K562 (cell line): Measurements from ENCODE around the gene JPT1. TPM values are rescaled to one million over a fixed set of nuclear protein-coding genes. Genes with fewer than 3 reads are reported as not detected.

ENCODE experiments used
- ASH1L ChIP-seq: fragments of 450-650 bp; IDR thresholded peaks from 2 replicates; pipeline ENCODE4 v1.6.1; 2018; ENCODE audit warnings: borderline replicate concordance, mild to moderate bottlenecking, low read depth; ENCODE audit not compliant: partially characterized antibody
- BACH1 ChIP-seq: fragments of 200-800 bp; sonication (Bioruptor generic); IDR thresholded peaks from 2 replicates; pipeline ENCODE4 v1.6.1; 2016; ENCODE audit warnings: missing genetic modification characterization, missing compliant biosample characterization
- BRD9 ChIP-seq: fragments of 450-650 bp; IDR thresholded peaks from 2 replicates; pipeline ENCODE4 v1.6.1; 2018; ENCODE audit warnings: low read depth; ENCODE audit not compliant: partially characterized antibody
- CCNT2 ChIP-seq: IDR thresholded peaks from 2 replicates; pipeline ENCODE4 v1.6.1; 2011; ENCODE audit warnings: borderline replicate concordance, low read depth, mild to moderate bottlenecking, moderate library complexity, mixed read lengths, low read length; ENCODE audit not compliant: insufficient read length; ENCODE audit errors: extremely low read depth
- ESRRA ChIP-seq: fragments of 450-650 bp; IDR thresholded peaks from 2 replicates; pipeline ENCODE4 v1.6.1; 2014; ENCODE audit warnings: low read depth, mild to moderate bottlenecking, moderate library complexity, borderline replicate concordance
- MCM3 ChIP-seq: fragments of 450-650 bp; IDR thresholded peaks from 2 replicates; pipeline ENCODE4 v1.6.1; 2016
- NFRKB ChIP-seq: fragments of 450-650 bp; IDR thresholded peaks from 2 replicates; pipeline ENCODE4 v1.6.1; 2016; ENCODE audit warnings: low read depth
- NFXL1 ChIP-seq: fragments of 450-650 bp; formaldehyde crosslinking; IDR thresholded peaks from 2 replicates; pipeline ENCODE4 v1.4.0; 2021; ENCODE audit warnings: mild to moderate bottlenecking
- NRF1 ChIP-seq, 2 experiments: fragments of 450-650 bp; IDR thresholded peaks in 1 of 2; conservative IDR thresholded peaks in 1 of 2; 2 replicates each; pipeline ENCODE4 v1.6.1; 2014; ENCODE audit warnings: mild to moderate bottlenecking in 2 of 2
- PHF20 ChIP-seq: fragments of 450-650 bp; IDR thresholded peaks from 2 replicates; pipeline ENCODE4 v1.6.1; 2018; ENCODE audit not compliant: partially characterized antibody
- RFX5 ChIP-seq: IDR thresholded peaks from 2 replicates; pipeline ENCODE4 v1.6.1; 2011; ENCODE audit warnings: low read depth, mild to moderate bottlenecking, improper control_type of control experiment, low read length
- RNF2 ChIP-seq: sonication (generic); IDR thresholded peaks from 2 replicates; pipeline ENCODE4 v1.6.1; 2016
- SOX6 ChIP-seq: fragments of 450-650 bp; IDR thresholded peaks from 2 replicates; pipeline ENCODE4 v1.6.1; 2014; ENCODE audit warnings: mild to moderate bottlenecking
- ZEB2 ChIP-seq: fragments of 450-650 bp; IDR thresholded peaks from 2 replicates; pipeline ENCODE4 v1.6.1; 2016
- polyA plus RNA-seq, 8 experiments: library from polyadenylated mRNA; depleted of rRNA in 4 of 8; stranded (reverse) in 5 of 8; unstranded in 3 of 8; fragments of >200 nt; fragmentation: Nextera tagmentation in 2 of 8; fragmentation: Illumina TruSeq in 1 of 8; extraction: Ambion mirVana in 2 of 8; extraction: Trizol in 1 of 8; gene quantifications; 2 replicates each; pipeline versions ENCODE4 v1.2.1 to v1.2.3, GENCODE V29; 2011 to 2014; ENCODE audit warnings: inconsistent platforms in 1 of 8, missing spikeins in 1 of 8
- total RNA-seq, 7 experiments: library from RNA; depleted of rRNA in 6 of 7; stranded (reverse); fragments of >200 nt in 6 of 7; fragmentation: Illumina TruSeq in 2 of 7; extraction: Trizol in 2 of 7; gene quantifications; 2 replicates each; pipeline versions ENCODE4 v1.2.1 to v1.2.3, GENCODE V29; 2011 to 2021; ENCODE audit warnings: low replicate concordance in 1 of 7
- TF ChIP-seq, protein P1 (sequence below): fragments of 450-650 bp; IDR thresholded peaks from 2 replicates; pipeline ENCODE4 v1.6.1; 2018; ENCODE audit not compliant: partially characterized antibody
- TF ChIP-seq, protein P2 (sequence below), 3 experiments: fragments of 200-800 bp in 1 of 3; fragments of 250-450 bp in 1 of 3; fragments of 450-650 bp in 1 of 3; sonication (Bioruptor Pico) in 1 of 3; sonication (Bioruptor generic) in 1 of 3; formaldehyde crosslinking in 1 of 3; IDR thresholded peaks; 2 replicates each; pipeline versions ENCODE4 v1.6.1 to v1.8.0; 2016 to 2022; ENCODE audit warnings: mild to moderate bottlenecking in 2 of 3, missing genetic modification characterization in 2 of 3, missing compliant biosample characterization in 1 of 3, moderate library complexity in 1 of 3
- TF ChIP-seq, protein P3 (sequence below), 2 experiments: IDR thresholded peaks; 2 replicates each; pipeline ENCODE4 v1.6.1; 2011; ENCODE audit warnings: borderline replicate concordance in 1 of 2, control low read depth in 1 of 2, low read depth in 1 of 2, low read length in 1 of 2, mild to moderate bottlenecking in 1 of 2, mixed read lengths in 1 of 2, moderate library complexity in 1 of 2; ENCODE audit not compliant: insufficient read depth in 1 of 2, insufficient read length in 1 of 2, poor library complexity in 1 of 2, severe bottlenecking in 1 of 2; ENCODE audit errors: extremely low read depth in 1 of 2
- TF ChIP-seq, protein P4 (sequence below), 3 experiments: IDR thresholded peaks in 2 of 3; conservative IDR thresholded peaks in 1 of 3; 2 replicates each; pipeline ENCODE4 v1.5.1; 2011 to 2012; ENCODE audit warnings: low read length in 3 of 3, mild to moderate bottlenecking in 3 of 3, control low read depth in 2 of 3, improper control_type of control experiment in 1 of 3, inconsistent platforms in 1 of 3, low read depth in 1 of 3, mixed read lengths in 1 of 3, moderate library complexity in 1 of 3; ENCODE audit not compliant: insufficient read depth in 2 of 3

The JPT1 gene
- total and polyA plus RNA-seq, 9 of the 15 experiments (the other 6 are each of a cell fraction or from before 2014, with no cell fraction given) = 56.7 to 292 (median 144) TPM

DNA sequence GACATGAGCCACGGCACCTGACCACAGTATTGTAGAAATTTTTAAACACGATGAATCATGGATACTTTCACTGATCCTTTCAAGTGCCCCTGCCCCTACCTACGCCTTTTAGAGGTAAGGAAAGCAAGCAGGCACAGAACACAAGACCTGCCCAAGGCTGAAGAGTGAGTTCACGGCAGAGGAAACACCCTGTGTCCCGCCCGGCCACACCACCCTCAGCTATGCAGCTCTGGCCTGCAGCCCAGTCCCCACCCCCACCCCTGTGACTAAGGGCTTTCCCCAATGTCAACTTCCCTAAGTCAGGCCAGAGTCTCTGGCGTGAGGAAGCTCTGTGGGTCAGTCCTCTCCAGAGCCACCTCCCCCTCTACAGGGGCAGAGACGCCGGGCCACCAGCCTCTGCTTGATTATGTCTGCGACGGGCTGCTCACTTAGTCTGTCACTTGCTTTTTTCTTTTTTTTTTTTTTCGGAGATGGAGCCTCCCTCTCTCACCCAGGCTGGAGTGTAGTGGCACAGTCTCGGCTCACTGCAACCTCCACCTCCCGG lies 58.2 kb downstream of the JPT1 start (continued):
- TF ChIP-seq, protein P1, sequence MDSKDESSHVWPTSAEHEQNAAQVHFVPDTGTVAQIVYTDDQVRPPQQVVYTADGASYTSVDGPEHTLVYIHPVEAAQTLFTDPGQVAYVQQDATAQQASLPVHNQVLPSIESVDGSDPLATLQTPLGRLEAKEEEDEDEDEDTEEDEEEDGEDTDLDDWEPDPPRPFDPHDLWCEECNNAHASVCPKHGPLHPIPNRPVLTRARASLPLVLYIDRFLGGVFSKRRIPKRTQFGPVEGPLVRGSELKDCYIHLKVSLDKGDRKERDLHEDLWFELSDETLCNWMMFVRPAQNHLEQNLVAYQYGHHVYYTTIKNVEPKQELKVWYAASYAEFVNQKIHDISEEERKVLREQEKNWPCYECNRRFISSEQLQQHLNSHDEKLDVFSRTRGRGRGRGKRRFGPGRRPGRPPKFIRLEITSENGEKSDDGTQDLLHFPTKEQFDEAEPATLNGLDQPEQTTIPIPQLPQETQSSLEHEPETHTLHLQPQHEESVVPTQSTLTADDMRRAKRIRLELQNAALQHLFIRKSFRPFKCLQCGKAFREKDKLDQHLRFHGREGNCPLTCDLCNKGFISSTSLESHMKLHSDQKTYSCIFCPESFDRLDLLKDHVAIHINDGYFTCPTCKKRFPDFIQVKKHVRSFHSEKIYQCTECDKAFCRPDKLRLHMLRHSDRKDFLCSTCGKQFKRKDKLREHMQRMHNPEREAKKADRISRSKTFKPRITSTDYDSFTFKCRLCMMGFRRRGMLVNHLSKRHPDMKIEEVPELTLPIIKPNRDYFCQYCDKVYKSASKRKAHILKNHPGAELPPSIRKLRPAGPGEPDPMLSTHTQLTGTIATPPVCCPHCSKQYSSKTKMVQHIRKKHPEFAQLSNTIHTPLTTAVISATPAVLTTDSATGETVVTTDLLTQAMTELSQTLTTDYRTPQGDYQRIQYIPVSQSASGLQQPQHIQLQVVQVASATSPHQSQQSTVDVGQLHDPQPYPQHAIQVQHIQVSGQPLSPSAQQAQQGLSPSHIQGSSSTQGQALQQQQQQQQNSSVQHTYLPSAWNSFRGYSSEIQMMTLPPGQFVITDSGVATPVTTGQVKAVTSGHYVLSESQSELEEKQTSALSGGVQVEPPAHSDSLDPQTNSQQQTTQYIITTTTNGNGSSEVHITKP = peak; percentile 86
- TF ChIP-seq PHF20 (peak; percentile 16), NFXL1 (CRISPR knock-in tag) (no peak), ESRRA (peak; percentile 82), RNF2 (peak; percentile 97), MCM3 (no peak), ZEB2 (peak; percentile 37; the same call in 1 of the 2 replicates), BACH1 (tag) (peak; percentile 38; the same call in 1 of the 2 replicates), CCNT2 (peak; percentile 73), SOX6 (peak; percentile 77), ASH1L (no peak), NRF1 (conservative IDR thresholded peaks at IDR 0.05 in 1 of 2, IDR thresholded peaks at IDR 0.05 in 1 of 2) (peak; percentile 48 to 53; a peak in 3 of 4 replicates), NFRKB (peak; percentile 50; the same call in 1 of the 2 replicates), RFX5 (no peak), BRD9 (no peak)
- TF ChIP-seq, protein P2, sequence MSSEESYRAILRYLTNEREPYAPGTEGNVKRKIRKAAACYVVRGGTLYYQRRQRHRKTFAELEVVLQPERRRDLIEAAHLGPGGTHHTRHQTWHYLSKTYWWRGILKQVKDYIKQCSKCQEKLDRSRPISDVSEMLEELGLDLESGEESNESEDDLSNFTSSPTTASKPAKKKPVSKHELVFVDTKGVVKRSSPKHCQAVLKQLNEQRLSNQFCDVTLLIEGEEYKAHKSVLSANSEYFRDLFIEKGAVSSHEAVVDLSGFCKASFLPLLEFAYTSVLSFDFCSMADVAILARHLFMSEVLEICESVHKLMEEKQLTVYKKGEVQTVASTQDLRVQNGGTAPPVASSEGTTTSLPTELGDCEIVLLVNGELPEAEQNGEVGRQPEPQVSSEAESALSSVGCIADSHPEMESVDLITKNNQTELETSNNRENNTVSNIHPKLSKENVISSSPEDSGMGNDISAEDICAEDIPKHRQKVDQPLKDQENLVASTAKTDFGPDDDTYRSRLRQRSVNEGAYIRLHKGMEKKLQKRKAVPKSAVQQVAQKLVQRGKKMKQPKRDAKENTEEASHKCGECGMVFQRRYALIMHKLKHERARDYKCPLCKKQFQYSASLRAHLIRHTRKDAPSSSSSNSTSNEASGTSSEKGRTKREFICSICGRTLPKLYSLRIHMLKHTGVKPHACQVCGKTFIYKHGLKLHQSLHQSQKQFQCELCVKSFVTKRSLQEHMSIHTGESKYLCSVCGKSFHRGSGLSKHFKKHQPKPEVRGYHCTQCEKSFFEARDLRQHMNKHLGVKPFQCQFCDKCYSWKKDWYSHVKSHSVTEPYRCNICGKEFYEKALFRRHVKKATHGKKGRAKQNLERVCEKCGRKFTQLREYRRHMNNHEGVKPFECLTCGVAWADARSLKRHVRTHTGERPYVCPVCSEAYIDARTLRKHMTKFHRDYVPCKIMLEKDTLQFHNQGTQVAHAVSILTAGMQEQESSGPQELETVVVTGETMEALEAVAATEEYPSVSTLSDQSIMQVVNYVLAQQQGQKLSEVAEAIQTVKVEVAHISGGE (CRISPR knock-in tag; IDR thresholded peaks at IDR 0.05) = peak in 1 of 3 experiments; percentile 54; a peak in 1 of 6 replicates
- TF ChIP-seq, protein P3, sequence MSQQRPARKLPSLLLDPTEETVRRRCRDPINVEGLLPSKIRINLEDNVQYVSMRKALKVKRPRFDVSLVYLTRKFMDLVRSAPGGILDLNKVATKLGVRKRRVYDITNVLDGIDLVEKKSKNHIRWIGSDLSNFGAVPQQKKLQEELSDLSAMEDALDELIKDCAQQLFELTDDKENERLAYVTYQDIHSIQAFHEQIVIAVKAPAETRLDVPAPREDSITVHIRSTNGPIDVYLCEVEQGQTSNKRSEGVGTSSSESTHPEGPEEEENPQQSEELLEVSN (IDR thresholded peaks at IDR 0.05; ENCODE audit: borderline replicate concordance in 1 of 2, extremely low read depth in 1 of 2, insufficient read depth in 1 of 2, insufficient read length in 1 of 2, low read depth in 1 of 2, low read length in 1 of 2, poor library complexity in 1 of 2, severe bottlenecking in 1 of 2) = peak; percentile 31 to 60
- TF ChIP-seq, protein P4, sequence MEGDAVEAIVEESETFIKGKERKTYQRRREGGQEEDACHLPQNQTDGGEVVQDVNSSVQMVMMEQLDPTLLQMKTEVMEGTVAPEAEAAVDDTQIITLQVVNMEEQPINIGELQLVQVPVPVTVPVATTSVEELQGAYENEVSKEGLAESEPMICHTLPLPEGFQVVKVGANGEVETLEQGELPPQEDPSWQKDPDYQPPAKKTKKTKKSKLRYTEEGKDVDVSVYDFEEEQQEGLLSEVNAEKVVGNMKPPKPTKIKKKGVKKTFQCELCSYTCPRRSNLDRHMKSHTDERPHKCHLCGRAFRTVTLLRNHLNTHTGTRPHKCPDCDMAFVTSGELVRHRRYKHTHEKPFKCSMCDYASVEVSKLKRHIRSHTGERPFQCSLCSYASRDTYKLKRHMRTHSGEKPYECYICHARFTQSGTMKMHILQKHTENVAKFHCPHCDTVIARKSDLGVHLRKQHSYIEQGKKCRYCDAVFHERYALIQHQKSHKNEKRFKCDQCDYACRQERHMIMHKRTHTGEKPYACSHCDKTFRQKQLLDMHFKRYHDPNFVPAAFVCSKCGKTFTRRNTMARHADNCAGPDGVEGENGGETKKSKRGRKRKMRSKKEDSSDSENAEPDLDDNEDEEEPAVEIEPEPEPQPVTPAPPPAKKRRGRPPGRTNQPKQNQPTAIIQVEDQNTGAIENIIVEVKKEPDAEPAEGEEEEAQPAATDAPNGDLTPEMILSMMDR (IDR thresholded peaks at IDR 0.05 in 2 of 3, conservative IDR thresholded peaks at IDR 0.05 in 1 of 3; ENCODE audit: insufficient read depth in 2 of 3, low read depth in 1 of 3, low read length in 3 of 3) = no peak
